Fibroblast of lung (primary cell): Measurements from ENCODE around the gene CTBP2. TPM values are rescaled to one million over a fixed set of nuclear protein-coding genes. Genes with fewer than 3 reads are reported as not detected.

ENCODE experiments used
- DNase-seq, 2 donors: peaks; one replicate each; pipeline versions ENCODE4 v3.0.0 to v3.0.0-alpha.2; 2010; ENCODE audit warnings: low read depth in 2 of 2
- H2AFZ ChIP-seq: 2 replicates; pipeline ENCODE4 v1.5.1; 2012; ENCODE audit warnings: low read length, control low read depth, inconsistent platforms
- H3K27ac ChIP-seq: 2 replicates; pipeline ENCODE4 v1.5.1; 2011; ENCODE audit warnings: low read length, control low read depth; ENCODE audit not compliant: insufficient read depth
- H3K27me3 ChIP-seq: 2 replicates; pipeline ENCODE4 v1.5.1; 2011; ENCODE audit warnings: mild to moderate bottlenecking, low read length; ENCODE audit not compliant: control insufficient read depth, insufficient read depth
- H3K36me3 ChIP-seq: 2 replicates; pipeline ENCODE4 v1.5.1; 2011; ENCODE audit warnings: low read length; ENCODE audit not compliant: control insufficient read depth, insufficient read depth
- H3K4me1 ChIP-seq: 2 replicates; pipeline ENCODE4 v1.5.1; 2011; ENCODE audit warnings: low read length; ENCODE audit not compliant: control insufficient read depth, insufficient read depth; ENCODE audit errors: extremely low read depth
- H3K4me2 ChIP-seq: 2 replicates; pipeline ENCODE4 v1.5.1; 2011; ENCODE audit warnings: low read length, control low read depth; ENCODE audit not compliant: insufficient read depth; ENCODE audit errors: extremely low read depth
- H3K4me3 ChIP-seq, 4 experiments: fragments of 200-600 bp in 1 of 4; sonication (generic) in 1 of 4; replicated peaks in 1 of 4; 2 replicates each; pipeline ENCODE4 v1.5.1; 2011 to 2016; ENCODE audit warnings: low read length in 4 of 4, low read depth in 3 of 4, mild to moderate bottlenecking in 3 of 4, control low read depth in 2 of 4, inconsistent platforms in 1 of 4, mixed read lengths in 1 of 4; ENCODE audit not compliant: insufficient read depth in 1 of 4; ENCODE audit errors: control extremely low read depth in 1 of 4
- H3K79me2 ChIP-seq: 2 replicates; pipeline ENCODE4 v1.5.1; 2012; ENCODE audit warnings: mild to moderate bottlenecking, low read length, inconsistent platforms; ENCODE audit not compliant: control insufficient read depth, insufficient read depth
- H3K9ac ChIP-seq: 2 replicates; pipeline ENCODE4 v1.5.1; 2011; ENCODE audit warnings: mild to moderate bottlenecking, low read length, control low read depth; ENCODE audit not compliant: insufficient read depth
- H3K9me3 ChIP-seq: 2 replicates; pipeline ENCODE4 v1.5.1; 2012; ENCODE audit warnings: low read depth, low read length; ENCODE audit not compliant: control insufficient read depth, insufficient read depth
- H4K20me1 ChIP-seq: 2 replicates; pipeline ENCODE4 v1.5.1; 2011; ENCODE audit warnings: low read length; ENCODE audit not compliant: control insufficient read depth, insufficient read depth; ENCODE audit errors: extremely low read depth
- EZH2 ChIP-seq: IDR thresholded peaks from 2 replicates; pipeline ENCODE4 v1.5.1; 2012; ENCODE audit warnings: low read length, control low read depth, mild to moderate bottlenecking; ENCODE audit errors: missing control alignments
- polyA plus RNA-seq, 2 donors: library from polyadenylated mRNA; depleted of rRNA in 1 of 2; stranded (reverse) in 1 of 2; unstranded in 1 of 2; fragments of >200 nt; gene quantifications; 2 replicates each; pipeline ENCODE4 v1.2.1, GENCODE V29; 2011 to 2012; ENCODE audit warnings: missing spikeins in 1 of 2
- total RNA-seq: library from RNA; depleted of rRNA; stranded (reverse); fragments of >200 nt; gene quantifications from 2 replicates; pipeline ENCODE4 v1.2.1, GENCODE V29; 2014
- TF ChIP-seq, protein P1 (sequence below), 2 donors: IDR thresholded peaks in 1 of 2; conservative IDR thresholded peaks in 1 of 2; 1 replicate in 1 of 2; 2 replicates in 1 of 2; pipeline ENCODE4 v1.5.1; 2011 to 2012; ENCODE audit warnings: low read length in 2 of 2, control low read depth in 1 of 2, inconsistent platforms in 1 of 2, low read depth in 1 of 2, mild to moderate bottlenecking in 1 of 2

Gene CTBP2
- total and polyA plus RNA-seq, 2 donors (not counting 1 experiment from before 2014, with no cell fraction given), result 72.1 to 73.3 TPM

DNA sequence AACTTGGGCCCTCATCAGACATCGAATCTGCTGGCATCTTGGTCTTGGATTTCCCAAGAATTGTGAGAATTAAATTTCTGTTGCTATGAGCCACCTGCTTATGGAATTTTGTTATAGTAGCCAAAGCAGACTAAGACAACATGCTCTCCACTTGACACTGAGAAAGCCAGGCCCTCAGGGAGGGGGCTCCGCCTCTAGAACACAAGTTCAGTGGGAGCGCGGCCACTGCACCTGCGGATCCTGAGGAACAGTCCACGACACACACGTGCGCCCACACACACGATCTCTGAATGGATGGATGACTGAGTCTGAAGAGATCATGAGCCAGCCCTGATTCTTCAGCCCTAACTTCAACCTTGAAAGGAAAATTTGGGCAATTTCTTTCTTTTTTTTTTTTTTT, 73.7 kb downstream of the CTBP2 start:
- TF ChIP-seq, protein P1, sequence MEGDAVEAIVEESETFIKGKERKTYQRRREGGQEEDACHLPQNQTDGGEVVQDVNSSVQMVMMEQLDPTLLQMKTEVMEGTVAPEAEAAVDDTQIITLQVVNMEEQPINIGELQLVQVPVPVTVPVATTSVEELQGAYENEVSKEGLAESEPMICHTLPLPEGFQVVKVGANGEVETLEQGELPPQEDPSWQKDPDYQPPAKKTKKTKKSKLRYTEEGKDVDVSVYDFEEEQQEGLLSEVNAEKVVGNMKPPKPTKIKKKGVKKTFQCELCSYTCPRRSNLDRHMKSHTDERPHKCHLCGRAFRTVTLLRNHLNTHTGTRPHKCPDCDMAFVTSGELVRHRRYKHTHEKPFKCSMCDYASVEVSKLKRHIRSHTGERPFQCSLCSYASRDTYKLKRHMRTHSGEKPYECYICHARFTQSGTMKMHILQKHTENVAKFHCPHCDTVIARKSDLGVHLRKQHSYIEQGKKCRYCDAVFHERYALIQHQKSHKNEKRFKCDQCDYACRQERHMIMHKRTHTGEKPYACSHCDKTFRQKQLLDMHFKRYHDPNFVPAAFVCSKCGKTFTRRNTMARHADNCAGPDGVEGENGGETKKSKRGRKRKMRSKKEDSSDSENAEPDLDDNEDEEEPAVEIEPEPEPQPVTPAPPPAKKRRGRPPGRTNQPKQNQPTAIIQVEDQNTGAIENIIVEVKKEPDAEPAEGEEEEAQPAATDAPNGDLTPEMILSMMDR (conservative IDR thresholded peaks at IDR 0.05 in 1 of 2, IDR thresholded peaks at IDR 0.05 in 1 of 2; ENCODE audit: low read depth in 1 of 2, low read length in 2 of 2), result no peak
- no peak for TF ChIP-seq EZH2
- H4K20me1 ChIP-seq, result no peaks in the 10 kb centered on the region
- no peak for DNase-seq

DNA sequence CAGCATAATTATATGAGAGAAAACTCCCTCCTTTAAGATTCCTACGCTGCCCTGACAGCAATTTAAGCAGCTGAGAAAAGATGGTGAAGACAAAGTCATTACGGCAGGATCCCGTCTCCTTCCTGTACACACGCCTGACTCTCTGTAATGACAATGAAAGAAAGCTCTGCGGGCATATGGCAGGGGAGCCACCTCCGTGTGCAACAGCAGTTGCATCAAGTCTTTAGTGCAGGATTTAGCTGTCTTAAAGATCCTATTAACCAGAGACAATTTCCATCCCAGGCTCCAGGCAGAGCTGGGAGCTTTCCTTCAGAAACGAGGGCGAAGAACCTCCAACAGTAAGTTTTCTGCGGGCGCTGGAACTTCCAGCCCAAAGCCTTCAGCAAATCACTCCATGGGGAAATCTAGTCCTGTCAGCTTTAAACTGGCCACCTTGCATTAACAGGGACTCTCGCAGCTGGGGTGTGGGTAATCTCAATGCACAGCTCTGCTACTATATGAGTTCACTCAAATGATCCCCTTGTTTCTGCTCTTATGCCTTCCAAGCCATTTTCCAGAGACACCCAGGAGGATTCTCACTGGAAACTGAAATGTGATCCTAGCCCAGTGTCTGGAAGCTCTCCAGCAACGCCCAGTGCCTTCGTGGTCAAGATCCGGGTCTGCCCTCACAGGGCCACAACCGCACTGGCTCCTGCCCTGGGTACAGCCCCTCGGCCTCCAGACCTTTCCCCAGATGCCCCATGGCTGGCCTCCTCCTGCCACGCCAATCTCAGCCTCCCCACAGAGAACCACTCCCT, 74.9 kb downstream of the CTBP2 start:
- Histone ChIP-seq H3K27ac (peak overlapping the region; percentile 94), H3K4me2 (peak overlapping the region; percentile 30), H3K9me3 (no peaks in the 10 kb centered on the region), H2AFZ (no peak overlapping the region), H3K79me2 (peaks cover 63% of the 10 kb centered on the region), H3K9ac (no peak overlapping the region), H3K4me1 (peaks cover 27% of the 10 kb centered on the region), H3K27me3 (no peaks in the 10 kb centered on the region), H3K36me3 (peaks cover 10% of the 10 kb centered on the region), H4K20me1 (no peaks in the 10 kb centered on the region), H3K4me3 (no peak overlapping the region)
- no peak for TF ChIP-seq EZH2
- TF ChIP-seq, protein P1 (conservative IDR thresholded peaks at IDR 0.05 in 1 of 2, IDR thresholded peaks at IDR 0.05 in 1 of 2; ENCODE audit: low read depth in 1 of 2, low read length in 2 of 2), result no peak
- DNase-seq, result peak; percentile 53 to 73

More for the DNA sequence above, 73.7 kb downstream of the CTBP2 start:
- H3K9me3 ChIP-seq, result no peaks in the 10 kb centered on the region
- peaks cover 10% of the 10 kb centered on the region for H3K36me3 ChIP-seq
- no peak overlapping the region for H2AFZ ChIP-seq
- peaks cover 27% of the 10 kb centered on the region for H3K4me1 ChIP-seq
- H3K27me3 ChIP-seq, result no peaks in the 10 kb centered on the region
- no peak overlapping the region for H3K4me2 ChIP-seq
- no peak overlapping the region for H3K9ac ChIP-seq
- peaks cover 59% of the 10 kb centered on the region for H3K79me2 ChIP-seq
- H3K4me3 ChIP-seq, result no peak overlapping the region
- no peak overlapping the region for H3K27ac ChIP-seq

DNA sequence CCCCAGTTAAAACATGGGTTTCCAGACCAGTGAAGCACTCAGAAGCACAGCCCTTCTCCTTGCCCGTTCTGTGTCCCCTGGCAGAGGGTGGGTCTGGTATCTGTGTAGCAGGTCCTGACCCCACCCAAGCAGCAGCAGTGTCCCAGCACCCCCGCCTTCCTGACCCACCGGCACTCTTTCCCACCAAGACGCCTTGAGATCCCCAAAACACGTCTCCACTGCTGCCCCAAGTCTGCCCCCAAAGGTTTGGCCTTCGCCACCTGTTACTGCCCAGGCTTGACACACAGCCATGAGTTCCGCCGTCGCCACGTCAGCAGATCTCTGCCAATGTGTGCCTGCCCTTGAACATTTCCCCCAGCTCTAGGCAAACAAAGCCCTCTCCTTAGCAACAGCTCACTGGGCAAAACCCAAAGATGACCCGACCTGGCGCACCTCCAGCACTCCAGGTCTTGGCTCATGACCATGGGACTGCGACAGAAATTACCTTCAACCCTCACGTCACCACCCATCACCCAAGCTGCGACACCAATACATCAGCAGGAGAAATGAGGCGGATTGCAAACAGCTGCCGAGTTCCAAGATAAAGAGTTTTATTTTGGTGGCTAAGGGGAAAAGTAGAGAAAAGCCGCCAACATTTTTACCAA, 75.6 kb downstream of the CTBP2 start:
- peaks cover 10% of the 10 kb centered on the region for H3K36me3 ChIP-seq
- peak; percentile 59 to 64 for DNase-seq
- peak overlapping the region; percentile 9 for H3K4me2 ChIP-seq
- no peak overlapping the region for H3K4me3 ChIP-seq
- peak overlapping the region; percentile 94 for H3K27ac ChIP-seq
- peaks cover 66% of the 10 kb centered on the region for H3K79me2 ChIP-seq
- H4K20me1 ChIP-seq, result no peaks in the 10 kb centered on the region
- H3K4me1 ChIP-seq, result peaks cover 27% of the 10 kb centered on the region
- H3K27me3 ChIP-seq, result no peaks in the 10 kb centered on the region
- no peaks in the 10 kb centered on the region for H3K9me3 ChIP-seq
- H2AFZ ChIP-seq, result no peak overlapping the region
- H3K9ac ChIP-seq, result no peak overlapping the region
- TF ChIP-seq, protein P1 (conservative IDR thresholded peaks at IDR 0.05 in 1 of 2, IDR thresholded peaks at IDR 0.05 in 1 of 2; ENCODE audit: low read depth in 1 of 2, low read length in 2 of 2), result no peak
- no peak for TF ChIP-seq EZH2
